CD8-positive, alpha-beta memory T cell (primary cell): Measurements from ENCODE around the gene WWTR1. TPM values are rescaled to one million over a fixed set of nuclear protein-coding genes. Genes with fewer than 3 reads are reported as not detected.

Experiments
- CTCF ChIA-PET: fragments of 350-600 bp; sonication (Branson Sonifier 250); formaldehyde crosslinking; loops from one replicate; lab custom pipeline; 2021; ENCODE audit warnings: antibody characterized with exemption; lab: Charles Lee
- POLR2A ChIA-PET: fragments of 350-600 bp; sonication (Branson Sonifier 250); formaldehyde crosslinking; loops from one replicate; lab custom pipeline; 2021; ENCODE audit warnings: antibody characterized with exemption; lab: Charles Lee
- DNase-seq, 5 donors: peaks; one replicate each; pipeline versions ENCODE4 v3.0.0 to v3.0.0-alpha.2; 2020 to 2022; ENCODE audit warnings: mixed read lengths in 1 of 5
- H3K27ac ChIP-seq: one replicate; pipeline ENCODE4 v1.7.0; 2013; ENCODE audit warnings: low read depth, mild to moderate bottlenecking, low read length, moderate library complexity
- H3K27me3 ChIP-seq: 2 replicates; pipeline ENCODE4 v1.7.0; 2013; ENCODE audit warnings: low read length, mild to moderate bottlenecking; ENCODE audit not compliant: insufficient read depth, poor library complexity, severe bottlenecking
- H3K36me3 ChIP-seq: 2 replicates; pipeline ENCODE4 v1.7.0; 2013; ENCODE audit warnings: mild to moderate bottlenecking, low read length, moderate library complexity; ENCODE audit not compliant: insufficient read depth
- H3K4me1 ChIP-seq: 2 replicates; pipeline ENCODE4 v1.7.0; 2013; ENCODE audit warnings: mild to moderate bottlenecking, low read length, moderate library complexity; ENCODE audit not compliant: insufficient read depth
- H3K4me3 ChIP-seq: 2 replicates; pipeline ENCODE4 v1.7.0; 2013; ENCODE audit warnings: mild to moderate bottlenecking, low read length
- H3K9me3 ChIP-seq: 2 replicates; pipeline ENCODE4 v1.7.0; 2013; ENCODE audit warnings: mild to moderate bottlenecking, low read length
- H3K27ac Mint-ChIP-seq, 8 donors: one replicate each; pipeline ENCODE4 v1.8.0; 2020 to 2021; ENCODE audit warnings: mixed read lengths in 8 of 8, mild to moderate bottlenecking in 6 of 8, inconsistent platforms in 3 of 8, moderate library complexity in 3 of 8
- H3K27me3 Mint-ChIP-seq, 2 donors: one replicate each; pipeline ENCODE4 v1.8.0; 2020 to 2021; ENCODE audit warnings: mixed read lengths in 2 of 2, mild to moderate bottlenecking in 1 of 2, moderate library complexity in 1 of 2
- H3K36me3 Mint-ChIP-seq, 3 donors: one replicate each; pipeline ENCODE4 v1.8.0; 2020 to 2021; ENCODE audit warnings: mixed read lengths in 3 of 3, inconsistent platforms in 1 of 3, mild to moderate bottlenecking in 1 of 3
- H3K4me1 Mint-ChIP-seq, 3 donors: one replicate each; pipeline ENCODE4 v1.8.0; 2020 to 2021; ENCODE audit warnings: mixed read lengths in 3 of 3, inconsistent platforms in 1 of 3, mild to moderate bottlenecking in 1 of 3
- H3K4me3 Mint-ChIP-seq, 7 donors: one replicate each; pipeline ENCODE4 v1.8.0; 2020 to 2021; ENCODE audit warnings: mixed read lengths in 7 of 7, mild to moderate bottlenecking in 6 of 7, moderate library complexity in 4 of 7, inconsistent platforms in 2 of 7
- H3K9me3 Mint-ChIP-seq, 5 donors: one replicate each; pipeline ENCODE4 v1.8.0; 2020 to 2022; ENCODE audit warnings: mixed read lengths in 5 of 5, mild to moderate bottlenecking in 3 of 5, moderate library complexity in 2 of 5, inconsistent platforms in 1 of 5
- polyA plus RNA-seq: library from polyadenylated mRNA; unstranded; fragments of 300-500 nt; fragmentation: Illumina TruSeq; gene quantifications from one replicate; pipeline ENCODE4 v1.2.3, GENCODE V29; 2021
- total RNA-seq, 2 experiments: library from RNA; stranded (reverse); gene quantifications; one replicate each; pipeline ENCODE4 v1.2.3, GENCODE V29; 2021

WWTR1 gene
- total and polyA plus RNA-seq, 3 experiments from 2014 or later: 0.60 to 1.9 (median 0.98) TPM

GRCh38 chr3:149489060-149489690 lies 168.7 kb downstream of the WWTR1 start:
- Histone ChIP-seq H3K9me3 (no peaks in the 10 kb centered on the region), H3K4me3 (no peak overlapping the region), H3K36me3 (no peaks in the 10 kb centered on the region), H3K27me3 (peaks cover 3% of the 10 kb centered on the region), H3K4me1 (no peaks in the 10 kb centered on the region), H3K27ac (no peak overlapping the region)
- CTCF ChIA-PET: no interaction called here
- no peak for DNase-seq
- Mint-ChIP-seq H3K4me1 (peaks cover 0 to 4% (median 0%) of the 10 kb centered on the region in 3 donors), H3K4me3 (no peak overlapping the region), H3K27me3 (peaks cover 13 to 18% of the 10 kb centered on the region in 2 donors), H3K9me3 (peaks cover 0 to 2% (median 0%) of the 10 kb centered on the region in 5 donors), H3K36me3 (no peaks in the 10 kb centered on the region), H3K27ac (no peak overlapping the region)
- POLR2A ChIA-PET: no interaction called here

GRCh38 chr3:149487598-149488197 lies 170.1 kb downstream of the WWTR1 start:
- Mint-ChIP-seq H3K27ac (no peak overlapping the region), H3K4me1 (no peaks in the 10 kb centered on the region), H3K36me3 (no peaks in the 10 kb centered on the region), H3K27me3 (peaks cover 9 to 17% of the 10 kb centered on the region in 2 donors), H3K9me3 (peaks cover 0 to 2% (median 0%) of the 10 kb centered on the region in 5 donors), H3K4me3 (no peak overlapping the region)
- POLR2A ChIA-PET: no interaction called here
- CTCF ChIA-PET: no interaction called here
- DNase-seq: no peak
- Histone ChIP-seq H3K4me1 (no peaks in the 10 kb centered on the region), H3K27ac (no peak overlapping the region), H3K36me3 (no peaks in the 10 kb centered on the region), H3K4me3 (no peak overlapping the region), H3K27me3 (no peaks in the 10 kb centered on the region), H3K9me3 (no peaks in the 10 kb centered on the region)

GRCh38 chr3:149486726-149487125 lies 171.1 kb downstream of the WWTR1 start:
- Histone ChIP-seq H3K4me1 (no peaks in the 10 kb centered on the region), H3K27me3 (no peaks in the 10 kb centered on the region), H3K9me3 (no peaks in the 10 kb centered on the region), H3K36me3 (no peaks in the 10 kb centered on the region), H3K4me3 (no peak overlapping the region), H3K27ac (no peak overlapping the region)
- DNase-seq: no peak
- H3K4me1 Mint-ChIP-seq: no peaks in the 10 kb centered on the region
- ChIA-PET POLR2A (no interaction called here), CTCF (interaction anchor here (2.0 kb wide), 1 partner anchor 11 kb away, joined by 5 read pairs; no protein-coding TSS in a partner anchor)
- peaks cover 0 to 2% (median 0%) of the 10 kb centered on the region in 5 donors for H3K9me3 Mint-ChIP-seq
- no peak overlapping the region for H3K27ac Mint-ChIP-seq
- H3K36me3 Mint-ChIP-seq: no peaks in the 10 kb centered on the region
- no peak overlapping the region for H3K4me3 Mint-ChIP-seq
- peaks cover 1 to 13% of the 10 kb centered on the region in 2 donors for H3K27me3 Mint-ChIP-seq

GRCh38 chr3:149481491-149481890 lies 176.3 kb downstream of the WWTR1 start:
- no peak overlapping the region for H3K4me3 ChIP-seq
- no peaks in the 10 kb centered on the region for H3K27me3 ChIP-seq
- no peaks in the 10 kb centered on the region for H3K4me1 ChIP-seq
- no peaks in the 10 kb centered on the region for H3K36me3 ChIP-seq
- H3K27ac Mint-ChIP-seq: no peak overlapping the region
- POLR2A ChIA-PET: no interaction called here
- no peaks in the 10 kb centered on the region for H3K9me3 Mint-ChIP-seq
- DNase-seq: no peak
- no peak overlapping the region for H3K4me3 Mint-ChIP-seq
- H3K9me3 ChIP-seq: no peaks in the 10 kb centered on the region
- H3K27me3 Mint-ChIP-seq: peaks cover 9% of the 10 kb centered on the region in 2 donors
- H3K27ac ChIP-seq: no peak overlapping the region
- H3K4me1 Mint-ChIP-seq: peaks cover 0 to 3% (median 0%) of the 10 kb centered on the region in 3 donors
- H3K36me3 Mint-ChIP-seq: no peaks in the 10 kb centered on the region
- CTCF ChIA-PET: no interaction called here

GRCh38 chr3:149481056-149481455 lies 176.8 kb downstream of the WWTR1 start:
- no peak overlapping the region for H3K27ac ChIP-seq
- no peaks in the 10 kb centered on the region for H3K36me3 ChIP-seq
- no peaks in the 10 kb centered on the region for H3K9me3 Mint-ChIP-seq
- CTCF ChIA-PET: no interaction called here
- no peak overlapping the region for H3K4me3 ChIP-seq
- no peaks in the 10 kb centered on the region for H3K27me3 ChIP-seq
- no peak overlapping the region for H3K4me3 Mint-ChIP-seq
- no peak for DNase-seq
- no peaks in the 10 kb centered on the region for H3K36me3 Mint-ChIP-seq
- H3K9me3 ChIP-seq: no peaks in the 10 kb centered on the region
- H3K27me3 Mint-ChIP-seq: peaks cover 9 to 11% of the 10 kb centered on the region in 2 donors
- POLR2A ChIA-PET: no interaction called here
- peak overlapping the region in 1 of 8 donors; percentile 46 for H3K27ac Mint-ChIP-seq
- H3K4me1 ChIP-seq: no peaks in the 10 kb centered on the region
- peaks cover 0 to 3% (median 0%) of the 10 kb centered on the region in 3 donors for H3K4me1 Mint-ChIP-seq

GRCh38 chr3:149480326-149481017 lies 177.4 kb downstream of the WWTR1 start:
- H3K4me1 ChIP-seq: no peaks in the 10 kb centered on the region
- POLR2A ChIA-PET: no interaction called here
- no peaks in the 10 kb centered on the region for H3K9me3 Mint-ChIP-seq

GRCh38 chr3:149479621-149480325 lies 178.1 kb downstream of the WWTR1 start:
- Mint-ChIP-seq H3K27me3 (peaks cover 11 to 13% of the 10 kb centered on the region in 2 donors), H3K4me1 (peaks cover 0 to 3% (median 0%) of the 10 kb centered on the region in 3 donors), H3K4me3 (no peak overlapping the region), H3K9me3 (no peaks in the 10 kb centered on the region), H3K27ac (no peak overlapping the region), H3K36me3 (no peaks in the 10 kb centered on the region)
- POLR2A ChIA-PET: no interaction called here
- H3K9me3 ChIP-seq: no peaks in the 10 kb centered on the region
- no peaks in the 10 kb centered on the region for H3K4me1 ChIP-seq
- H3K4me3 ChIP-seq: no peak overlapping the region
- no peak for DNase-seq
- no peaks in the 10 kb centered on the region for H3K27me3 ChIP-seq
- no peak overlapping the region for H3K27ac ChIP-seq
- H3K36me3 ChIP-seq: no peaks in the 10 kb centered on the region
- CTCF ChIA-PET: no interaction called here

More at GRCh38 chr3:149480326-149481017, 177.4 kb downstream of the WWTR1 start:
- CTCF ChIA-PET: no interaction called here
- Mint-ChIP-seq H3K27me3 (peaks cover 11 to 13% of the 10 kb centered on the region in 2 donors), H3K4me3 (no peak overlapping the region), H3K27ac (no peak overlapping the region), H3K4me1 (peaks cover 0 to 3% (median 0%) of the 10 kb centered on the region in 3 donors), H3K36me3 (no peaks in the 10 kb centered on the region)
- Histone ChIP-seq H3K4me3 (no peak overlapping the region), H3K9me3 (no peaks in the 10 kb centered on the region), H3K27ac (no peak overlapping the region), H3K36me3 (no peaks in the 10 kb centered on the region), H3K27me3 (no peaks in the 10 kb centered on the region)
- peak in 1 of 5 donors; percentile 11 for DNase-seq
